Osteoblast (primary cell): ENCODE results near the gene EMILIN3. TPM values are rescaled to one million over a fixed set of nuclear protein-coding genes. Genes with fewer than 3 reads are reported as not detected.

Experiments
- DNase-seq: peaks from one replicate; pipeline ENCODE4 v3.0.0; 2011; ENCODE audit warnings: low spot score, mixed read lengths; ENCODE audit not compliant: insufficient read length; ENCODE audit errors: missing footprints
- H2AFZ ChIP-seq: 2 replicates; pipeline ENCODE4 v1.6.0; 2011; ENCODE audit warnings: mild to moderate bottlenecking, low read length
- H3K27ac ChIP-seq: 2 replicates; pipeline ENCODE4 v1.5.1; 2011; ENCODE audit warnings: mild to moderate bottlenecking, low read depth, low read length, moderate library complexity
- H3K27me3 ChIP-seq: 2 replicates; pipeline ENCODE4 v1.6.0; 2012; ENCODE audit warnings: mild to moderate bottlenecking, control low read depth, inconsistent platforms, low read length, moderate library complexity; ENCODE audit not compliant: insufficient read depth
- H3K36me3 ChIP-seq: 2 replicates; pipeline ENCODE4 v1.5.1; 2011; ENCODE audit warnings: mild to moderate bottlenecking, low read length, control low read depth, moderate library complexity; ENCODE audit not compliant: insufficient read depth
- H3K4me1 ChIP-seq: 2 replicates; pipeline ENCODE4 v1.5.1; 2011; ENCODE audit warnings: mild to moderate bottlenecking, low read length, control low read depth, moderate library complexity; ENCODE audit not compliant: insufficient read depth
- H3K4me2 ChIP-seq: 2 replicates; pipeline ENCODE4 v1.6.0; 2011; ENCODE audit warnings: mild to moderate bottlenecking, low read length; ENCODE audit not compliant: insufficient read depth
- H3K4me3 ChIP-seq: fragments of 200-600 bp; sonication (generic); 3 replicates; pipeline ENCODE4 v1.5.1; 2012; ENCODE audit warnings: mild to moderate bottlenecking, low read length, inconsistent platforms; ENCODE audit not compliant: insufficient read depth
- H3K79me2 ChIP-seq: 2 replicates; pipeline ENCODE4 v1.6.0; 2012; ENCODE audit warnings: mild to moderate bottlenecking, low read length, control low read depth, inconsistent platforms; ENCODE audit not compliant: insufficient read depth
- H3K9me3 ChIP-seq: 2 replicates; pipeline ENCODE4 v1.5.1; 2011; ENCODE audit warnings: low read depth, low read length, control low read depth
- H4K20me1 ChIP-seq: 2 replicates; pipeline ENCODE4 v1.6.0; 2012; ENCODE audit warnings: mild to moderate bottlenecking, low read length, control low read depth; ENCODE audit not compliant: insufficient read depth
- CTCF ChIP-seq: IDR thresholded peaks from 2 replicates; pipeline ENCODE4 v1.5.1; 2011; ENCODE audit warnings: mild to moderate bottlenecking, low read depth, low read length, moderate library complexity; ENCODE audit errors: extremely low read depth
- total RNA-seq: library from RNA; depleted of rRNA; stranded (reverse); fragments of >200 nt; gene quantifications from 2 replicates; pipeline ENCODE4 v1.2.3, GENCODE V29; 2012

Gene EMILIN3
- total RNA-seq, 1 donor, result not detected

GRCh38 chr20:41353530-41353929 lies 13.1 kb downstream of the EMILIN3 start:
- Histone ChIP-seq H3K9me3 (no peaks in the 10 kb centered on the region), H3K4me3 (no peak overlapping the region), H2AFZ (no peak overlapping the region), H4K20me1 (no peaks in the 10 kb centered on the region), H3K36me3 (peaks cover 11% of the 10 kb centered on the region), H3K27me3 (no peaks in the 10 kb centered on the region), H3K4me1 (no peaks in the 10 kb centered on the region), H3K79me2 (no peaks in the 10 kb centered on the region), H3K27ac (no peak overlapping the region), H3K4me2 (no peak overlapping the region)
- TF ChIP-seq CTCF, result no peak
- no peak for DNase-seq

- Histone ChIP-seq H3K4me1 (no peaks in the 10 kb centered on the region), H3K27ac (no peak overlapping the region), H3K79me2 (no peaks in the 10 kb centered on the region), H2AFZ (no peak overlapping the region), H3K9me3 (no peaks in the 10 kb centered on the region), H3K27me3 (no peaks in the 10 kb centered on the region), H3K4me3 (no peak overlapping the region), H3K36me3 (peaks cover 11% of the 10 kb centered on the region), H4K20me1 (no peaks in the 10 kb centered on the region), H3K4me2 (no peak overlapping the region)
- peak; percentile 36 for DNase-seq
- TF ChIP-seq CTCF, result no peak
These were observed 14.0 kb downstream of the EMILIN3 start for GRCh38 chr20:41352666-41353065.

- H3K4me3 ChIP-seq, result no peak overlapping the region
These were observed 14.5 kb downstream of the EMILIN3 start for GRCh38 chr20:41352106-41352505.

DNA sequence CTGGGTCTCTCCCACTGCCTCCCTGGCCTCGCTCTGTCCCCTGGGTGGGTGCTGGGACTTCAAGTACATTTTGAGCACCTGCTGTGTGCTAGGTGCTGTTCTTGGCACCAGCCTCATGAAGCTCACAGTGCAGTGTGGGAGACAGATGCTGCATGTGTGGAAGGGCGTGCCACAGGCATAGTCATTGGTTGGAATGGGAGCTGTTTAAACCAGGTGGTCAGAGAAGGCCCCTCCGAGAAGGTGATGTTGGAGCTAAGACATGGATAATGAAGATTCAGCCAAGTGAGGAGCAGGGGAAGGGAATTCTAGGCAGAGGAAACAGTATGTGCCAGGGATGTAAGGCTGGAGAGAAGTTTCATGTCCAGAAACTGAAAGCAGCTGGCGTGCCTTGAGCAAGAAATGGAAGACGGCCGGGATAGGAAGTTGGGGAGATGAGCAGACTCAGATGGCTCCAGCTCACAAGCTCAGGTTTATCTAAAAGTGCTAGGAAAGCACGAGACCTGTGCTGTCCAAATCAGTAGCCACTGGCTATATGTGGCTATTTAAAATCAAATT lies 16.1 kb downstream of the EMILIN3 start:
- H3K4me2 ChIP-seq, result no peak overlapping the region
- H3K27me3 ChIP-seq, result no peaks in the 10 kb centered on the region
- peak; percentile 42 for DNase-seq
- H3K4me3 ChIP-seq, result no peak overlapping the region
- no peaks in the 10 kb centered on the region for H3K79me2 ChIP-seq
- H3K36me3 ChIP-seq, result peaks cover 11% of the 10 kb centered on the region
- H3K27ac ChIP-seq, result no peak overlapping the region
- H4K20me1 ChIP-seq, result peaks cover 3% of the 10 kb centered on the region
- H2AFZ ChIP-seq, result no peak overlapping the region
- no peak for TF ChIP-seq CTCF
- H3K9me3 ChIP-seq, result no peaks in the 10 kb centered on the region
- H3K4me1 ChIP-seq, result no peaks in the 10 kb centered on the region

More at GRCh38 chr20:41352106-41352505, 14.5 kb downstream of the EMILIN3 start:
- Histone ChIP-seq H3K9me3 (no peaks in the 10 kb centered on the region), H3K79me2 (no peaks in the 10 kb centered on the region), H2AFZ (no peak overlapping the region), H3K27me3 (no peaks in the 10 kb centered on the region), H3K4me2 (no peak overlapping the region), H3K4me1 (no peaks in the 10 kb centered on the region), H3K36me3 (peaks cover 11% of the 10 kb centered on the region), H3K27ac (no peak overlapping the region), H4K20me1 (no peaks in the 10 kb centered on the region)
- peak; percentile 72 for DNase-seq
- TF ChIP-seq CTCF, result no peak
